ENCODE results near the gene CARD6. TPM values are rescaled to one million over a fixed set of nuclear protein-coding genes. Genes with fewer than 3 reads are reported as not detected.
"Not testable (repeated sequence)": the region's sequence is repeated elsewhere in the genome, so short reads cannot be mapped to it uniquely, and the experiment has no call there.

CARD6 gene
- polyA plus RNA-seq, 3 donors: 2.5 to 2.8 (median 2.8) TPM

GRCh38 chr5:40865004-40865403 lies 23.8 kb downstream of the CARD6 start:
- not testable (repeated sequence) for DNase-seq (ENCODE audit: extremely low read depth in 1 of 11, low read depth in 9 of 11, low spot score in 4 of 11)

GRCh38 chr5:40866844-40867243 lies 25.7 kb downstream of the CARD6 start:
- DNase-seq (ENCODE audit: extremely low read depth in 1 of 11, low read depth in 9 of 11, low spot score in 4 of 11): no peak

DNA sequence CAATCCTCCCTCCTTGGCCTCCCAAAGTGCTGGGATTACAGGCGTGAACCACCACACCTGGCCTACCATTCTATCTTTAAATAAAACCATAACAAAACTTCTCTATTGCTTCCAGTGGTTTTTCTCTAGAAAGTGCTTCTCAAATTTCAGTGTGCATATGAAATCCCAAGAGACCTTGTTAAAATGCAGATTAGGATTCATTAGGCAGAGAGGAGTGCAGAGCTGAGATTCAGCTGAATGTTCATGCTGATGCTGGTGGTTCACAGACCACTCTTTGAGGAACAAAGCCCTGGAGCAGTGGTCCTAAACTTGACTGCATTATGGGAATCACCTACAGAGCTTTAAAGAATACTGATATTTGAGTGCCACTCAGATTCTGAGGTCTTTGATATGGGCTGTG lies 28.2 kb downstream of the CARD6 start:
- DNase-seq (ENCODE audit: extremely low read depth in 1 of 11, low read depth in 9 of 11, low spot score in 4 of 11): no peak

DNA sequence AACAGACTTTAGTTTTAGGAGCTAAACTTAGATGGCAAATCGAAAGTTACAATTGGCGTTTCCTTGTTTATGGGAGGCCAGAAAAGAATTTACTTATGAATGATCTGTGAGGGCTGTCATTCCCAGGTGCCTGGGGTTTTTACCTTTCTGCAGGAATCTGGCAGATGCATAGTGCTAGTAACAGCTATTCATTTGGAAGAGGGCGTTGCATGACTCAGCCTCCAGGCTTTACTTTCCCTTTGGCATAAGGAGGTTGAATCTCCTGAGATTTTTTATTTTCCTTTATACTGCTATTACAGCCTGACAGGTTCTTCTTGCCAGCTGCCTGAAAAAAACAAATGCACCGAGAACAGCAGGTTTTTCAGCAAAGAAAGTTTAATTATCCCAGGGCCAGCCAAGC lies 30.0 kb downstream of the CARD6 start:
- no peak for DNase-seq (ENCODE audit: extremely low read depth in 1 of 11, low read depth in 9 of 11, low spot score in 4 of 11)

DNA sequence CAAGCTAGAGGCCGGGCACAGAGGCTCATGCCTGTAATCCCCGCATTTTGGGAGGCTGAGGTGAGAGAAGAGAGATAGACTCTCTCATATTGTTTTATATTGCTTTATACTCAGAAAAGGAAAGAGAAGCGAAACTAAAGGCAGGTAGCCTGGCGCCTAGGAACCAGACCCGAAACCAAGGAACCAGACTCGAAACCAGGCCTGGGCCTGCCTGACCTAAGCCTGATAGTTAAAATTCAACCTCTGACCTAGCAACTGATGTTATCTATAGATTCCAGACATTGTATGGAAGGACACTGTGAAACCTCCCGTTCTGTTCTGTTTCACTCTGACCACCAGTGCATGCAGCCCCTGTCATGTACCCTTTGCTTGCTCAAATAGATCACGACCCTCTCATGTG lies 31.1 kb downstream of the CARD6 start:
- not testable (repeated sequence) for DNase-seq (ENCODE audit: extremely low read depth in 1 of 11, low read depth in 9 of 11, low spot score in 4 of 11)

DNA sequence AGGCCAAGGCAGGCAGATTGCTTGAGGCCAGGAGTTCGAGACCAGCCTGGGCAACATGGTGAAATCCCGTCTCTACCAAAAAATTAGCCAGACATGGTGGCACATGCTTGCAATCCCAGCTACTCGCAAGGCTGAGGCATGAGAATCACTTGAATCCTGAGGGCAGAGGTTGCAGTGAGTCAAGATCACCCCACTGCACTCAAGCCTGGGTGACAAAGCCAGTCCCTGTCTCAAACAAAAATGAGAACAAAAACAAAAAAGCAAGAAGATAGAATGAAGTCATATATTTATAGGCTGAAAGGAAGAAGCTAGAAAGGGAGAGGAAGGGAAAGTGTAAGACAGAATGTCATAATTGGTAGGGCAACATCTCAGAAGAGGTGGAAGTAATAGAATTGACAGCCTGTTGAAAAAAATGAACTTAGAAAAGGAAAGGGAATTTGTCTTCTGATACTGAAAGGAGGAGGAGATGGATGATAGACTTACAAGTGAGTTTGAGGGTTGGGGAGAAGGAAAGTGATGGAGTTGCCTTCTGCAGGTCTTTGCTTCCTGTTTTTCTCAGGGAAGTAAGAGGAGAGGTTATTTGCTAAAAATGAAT lies 32.2 kb downstream of the CARD6 start:
- DNase-seq (ENCODE audit: extremely low read depth in 1 of 11, low read depth in 9 of 11, low spot score in 4 of 11): no peak

GRCh38 chr5:40875958-40876357 lies 34.8 kb downstream of the CARD6 start:
- DNase-seq (ENCODE audit: extremely low read depth in 1 of 11, low read depth in 9 of 11, low spot score in 4 of 11): no peak

DNA sequence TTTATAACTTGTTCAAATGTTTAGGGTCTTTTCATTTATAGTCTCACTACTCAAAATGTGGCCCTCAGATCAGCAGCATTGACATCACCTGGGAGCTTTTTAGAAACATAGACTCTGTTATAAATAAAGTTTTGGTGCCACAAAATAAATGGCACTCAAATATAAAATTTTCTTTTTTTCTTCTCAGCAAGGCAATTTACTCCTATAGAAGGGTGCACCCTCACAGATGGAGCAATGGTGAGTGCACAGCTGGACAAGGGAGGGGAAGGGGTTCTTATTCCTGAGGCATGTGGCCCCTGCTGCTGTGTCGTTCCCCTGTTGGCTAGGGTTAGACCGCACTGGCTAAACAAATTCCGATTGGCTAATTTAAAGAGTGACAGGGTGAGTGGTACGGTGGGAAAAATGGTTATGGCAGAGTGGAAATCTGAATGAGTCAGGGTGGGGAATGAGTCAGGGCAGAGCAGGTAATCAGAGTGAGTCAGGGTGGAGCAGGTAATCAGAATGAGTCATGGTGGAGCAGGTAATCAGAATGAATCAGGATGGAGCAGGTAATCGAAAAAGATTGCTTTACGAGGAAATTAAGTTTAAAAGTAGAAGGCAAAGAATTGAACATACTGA lies 36.3 kb downstream of the CARD6 start:
- DNase-seq (ENCODE audit: extremely low read depth in 1 of 11, low read depth in 9 of 11, low spot score in 4 of 11): no peak

- DNase-seq (ENCODE audit: extremely low read depth in 1 of 11, low read depth in 9 of 11, low spot score in 4 of 11): peak in 1 of 11 donors; percentile 9
These were observed 38.2 kb downstream of the CARD6 start for GRCh38 chr5:40879163-40879942.

GRCh38 chr5:40882291-40882690 lies 41.1 kb downstream of the CARD6 start:
- DNase-seq (ENCODE audit: extremely low read depth in 1 of 11, low read depth in 9 of 11, low spot score in 4 of 11): no peak

DNA sequence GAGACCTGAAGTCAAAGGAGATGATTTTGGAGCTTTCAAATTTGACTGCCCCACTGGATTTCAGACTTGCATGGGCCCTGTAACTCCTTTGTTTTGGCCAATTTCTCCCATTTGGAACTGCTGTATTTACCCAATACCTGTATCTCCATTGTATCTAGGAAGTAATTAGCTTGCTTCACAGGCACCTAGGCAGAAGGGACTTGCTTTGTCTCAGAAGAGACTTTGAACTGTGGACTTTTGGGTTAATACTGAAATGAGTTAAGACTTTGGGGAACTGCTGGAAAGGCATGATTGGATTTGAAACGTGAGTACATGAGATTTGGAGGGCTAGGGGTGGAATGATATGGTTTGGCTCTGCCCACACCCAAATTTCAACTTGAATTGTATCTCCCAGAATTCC lies 41.9 kb downstream of the CARD6 start:
- not testable (repeated sequence) for DNase-seq (ENCODE audit: extremely low read depth in 1 of 11, low read depth in 9 of 11, low spot score in 4 of 11)

DNA sequence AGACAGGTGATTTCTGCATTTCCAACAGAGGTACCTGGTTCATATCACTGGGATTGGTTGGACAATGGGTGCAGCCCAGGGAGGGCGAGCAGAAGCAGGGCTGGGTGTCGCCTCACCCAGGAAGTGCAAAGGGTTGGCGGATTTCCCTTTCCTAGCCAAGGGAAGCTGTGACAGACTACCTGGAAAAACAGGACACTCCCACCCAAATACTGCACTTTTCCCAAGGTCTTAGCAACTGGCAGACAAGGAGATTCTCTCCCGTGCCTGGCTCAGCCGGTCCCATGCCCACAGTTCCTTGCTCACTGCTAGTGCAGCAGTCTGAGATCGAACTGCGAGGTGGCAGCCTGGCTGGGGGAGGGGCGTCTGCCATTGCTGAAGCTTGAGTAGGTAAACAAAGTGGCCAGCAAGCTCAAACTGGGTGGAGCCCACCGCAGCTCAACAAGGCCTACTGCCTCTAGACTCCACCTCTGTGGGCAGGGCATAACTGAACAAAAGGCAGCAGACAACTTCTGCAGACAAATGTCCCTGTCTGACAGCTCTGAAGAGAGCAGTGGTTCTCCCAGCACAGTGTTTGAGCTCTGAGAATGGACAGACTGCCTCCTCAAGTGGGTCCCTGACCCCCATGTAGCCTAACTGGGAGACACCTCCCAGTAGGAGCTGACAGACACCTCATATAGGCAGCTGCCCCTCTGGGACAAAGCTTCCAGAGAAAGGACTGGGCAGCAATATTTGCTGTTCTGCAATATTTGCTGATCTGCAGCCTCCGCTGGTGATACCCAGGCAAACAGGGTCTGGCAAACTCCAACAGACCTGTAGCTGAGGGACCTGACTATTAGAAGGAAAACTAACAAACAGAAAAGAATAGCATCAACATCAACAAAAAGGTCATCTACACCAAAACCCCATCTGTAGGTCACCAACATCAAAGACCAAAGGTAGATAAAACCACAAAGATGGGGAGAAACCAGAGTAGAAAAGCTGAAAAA lies 54.6 kb downstream of the CARD6 start:
- not testable (repeated sequence) for DNase-seq (ENCODE audit: extremely low read depth in 1 of 11, low read depth in 9 of 11, low spot score in 4 of 11)

DNA sequence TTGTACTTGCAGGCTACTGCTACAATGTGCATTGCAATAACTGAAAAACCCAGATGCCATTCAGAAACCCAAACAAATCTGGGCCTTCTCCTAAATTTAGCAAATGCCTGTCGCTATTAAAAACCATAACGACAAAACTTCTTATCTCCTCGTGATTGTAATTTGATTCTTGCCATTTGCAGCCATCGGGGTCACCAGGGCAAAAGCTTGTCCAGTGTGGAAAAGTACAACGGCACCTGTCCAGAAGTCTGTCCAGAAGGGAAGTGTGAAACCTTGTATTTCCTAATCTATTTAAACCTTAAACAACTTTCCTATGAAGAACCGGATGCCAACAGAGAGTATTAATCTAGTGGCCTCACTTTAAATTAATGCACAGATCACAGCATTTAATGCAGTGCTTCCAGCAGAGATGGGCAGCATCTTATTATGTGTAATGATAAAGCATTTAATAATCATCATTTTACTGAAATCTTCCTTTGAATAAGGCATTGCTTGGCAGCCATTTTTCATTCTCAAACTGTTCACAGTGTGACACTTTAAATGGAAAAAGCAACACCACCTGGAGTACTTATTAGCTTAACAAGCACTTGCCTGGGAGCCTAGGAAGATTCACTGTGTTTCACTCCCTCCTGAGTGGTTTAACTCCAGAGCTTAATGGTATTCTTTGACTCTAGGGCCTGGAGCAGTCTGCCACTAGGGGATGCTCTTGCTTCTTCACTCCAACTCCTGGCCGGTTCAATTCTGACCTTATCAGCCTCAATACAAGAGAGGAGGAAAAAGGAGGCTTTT lies 63.2 kb downstream of the CARD6 start:
- DNase-seq (ENCODE audit: extremely low read depth in 1 of 11, low read depth in 9 of 11, low spot score in 4 of 11): peak in 10 of 11 donors; percentile 42 to 73 (median 60)

DNA sequence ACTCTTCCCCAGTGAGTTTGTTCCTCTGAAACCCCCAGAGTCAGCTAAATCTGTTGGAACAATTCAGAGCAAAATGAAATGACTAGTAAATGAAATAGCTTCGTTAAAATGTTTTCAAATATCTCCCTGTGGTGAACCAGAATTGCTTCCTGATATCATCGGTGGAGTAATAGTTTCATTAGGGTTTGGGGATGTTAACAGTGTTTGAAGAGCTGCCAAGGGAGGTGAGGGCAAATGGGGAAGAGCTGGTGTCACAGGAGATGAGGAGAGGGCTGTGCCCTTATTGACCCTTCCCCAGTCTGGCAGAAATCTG lies 63.8 kb downstream of the CARD6 start:
- no peak for DNase-seq (ENCODE audit: extremely low read depth in 1 of 11, low read depth in 9 of 11, low spot score in 4 of 11)

DNA sequence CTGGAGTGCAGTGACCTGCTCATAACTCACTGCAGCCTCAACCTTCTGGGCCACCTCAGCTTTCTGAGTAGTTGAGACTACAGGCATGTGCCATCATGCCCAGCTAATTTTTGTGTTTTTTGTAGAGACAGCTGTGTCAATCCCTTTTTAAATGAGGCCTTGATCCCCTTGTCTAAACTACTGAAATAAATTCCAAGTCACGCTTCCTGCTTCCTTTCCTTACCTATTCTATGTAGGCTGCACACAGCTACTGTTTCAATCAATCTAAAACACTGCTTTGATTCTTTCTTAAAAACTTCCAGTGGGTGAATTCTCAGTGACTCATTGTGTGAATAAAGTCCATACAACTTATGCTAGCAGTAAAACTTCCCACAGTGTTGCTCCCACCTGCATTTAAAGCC lies 65.2 kb downstream of the CARD6 start:
- no peak for DNase-seq (ENCODE audit: extremely low read depth in 1 of 11, low read depth in 9 of 11, low spot score in 4 of 11)

DNA sequence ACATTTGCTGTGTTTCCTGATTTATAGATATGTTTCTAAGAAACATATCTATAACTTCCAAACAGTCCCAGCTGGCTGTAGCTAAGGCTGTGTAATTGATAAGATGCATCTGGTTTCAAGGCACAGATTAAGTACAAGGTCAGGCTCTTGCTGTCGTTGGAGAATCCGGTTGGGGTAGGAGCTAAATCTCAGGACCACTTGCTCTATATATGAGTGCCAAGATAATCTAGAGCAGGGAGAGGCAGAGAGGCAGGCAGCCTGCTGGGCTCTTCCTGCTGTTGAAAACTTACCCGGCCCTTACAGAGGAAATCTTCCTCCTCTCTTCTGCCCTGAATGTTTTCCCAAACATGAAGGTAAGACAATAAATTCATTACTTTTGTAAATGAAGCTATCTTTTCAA lies 68.1 kb downstream of the CARD6 start, which contains the start of gene C7:
Gene C7, plus strand, starts transcription at position 234 of the 400 bp plus-strand sequence. Its CDS starts 114 bp downstream, at position 348.
- peak in 9 of 11 donors; percentile 36 to 76 (median 52) for DNase-seq (ENCODE audit: extremely low read depth in 1 of 11, low read depth in 9 of 11, low spot score in 4 of 11)

DNA sequence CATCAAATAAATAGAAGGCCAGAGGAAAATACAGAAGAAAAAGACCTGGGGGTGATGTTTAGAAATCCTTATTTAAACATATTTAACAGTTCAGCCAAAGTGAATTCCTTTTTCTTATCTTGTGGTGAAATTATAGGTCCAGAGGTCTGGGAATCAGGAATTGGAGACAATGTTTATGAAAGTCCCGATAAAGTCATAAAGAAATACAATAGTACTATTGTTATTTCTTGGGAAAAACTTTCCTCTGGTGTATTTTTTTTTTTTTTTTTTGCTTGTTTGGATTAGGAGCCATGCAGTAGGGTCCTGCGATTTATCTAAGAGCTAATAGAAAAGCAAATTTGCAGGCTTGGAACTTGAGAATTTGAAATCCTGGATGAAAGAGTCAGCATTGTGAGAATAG lies 68.6 kb downstream of the CARD6 start:
- no peak for DNase-seq (ENCODE audit: extremely low read depth in 1 of 11, low read depth in 9 of 11, low spot score in 4 of 11)

Measured in renal cortex interstitium (tissue), 11 donors.